Activated CD8-positive, alpha-beta memory T cell treated with anti-CD3 and anti-CD28 coated beads, Interleukin-2, amount 10 ng/mL, durations not matched to agents 7 days and 5 days (primary cell): Measurements from ENCODE around the gene RUVBL1. TPM values are rescaled to one million over a fixed set of nuclear protein-coding genes. Genes with fewer than 3 reads are reported as not detected.
A peak's percentile ranks its signal among the peaks of the same experiment; 100 is the strongest.
"Not testable (repeated sequence)": the region's sequence is repeated elsewhere in the genome, so short reads cannot be mapped to it uniquely, and the experiment has no call there.

Experiments
- ATAC-seq: fragments of 150-1000 bp; cut with Tn5 transposase; one replicate; pipeline ENCODE4 v1.10.0; 2021; ENCODE audit warnings: moderate library complexity
- CTCF ChIA-PET: fragments of 350-600 bp; sonication (Branson Sonifier 250); formaldehyde crosslinking; loops from one replicate; lab custom pipeline; 2021; ENCODE audit warnings: antibody characterized with exemption; lab: Charles Lee
- DNase-seq: peaks from one replicate; pipeline ENCODE4 v3.0.0-alpha.2; 2020
- H3K27ac Mint-ChIP-seq: one replicate; pipeline ENCODE4 v1.8.0; 2021; ENCODE audit warnings: mild to moderate bottlenecking, mixed read lengths
- H3K27me3 Mint-ChIP-seq: one replicate; pipeline ENCODE4 v1.8.0; 2021; ENCODE audit warnings: mixed read lengths
- H3K36me3 Mint-ChIP-seq: one replicate; pipeline ENCODE4 v1.8.0; 2021; ENCODE audit warnings: mild to moderate bottlenecking, mixed read lengths
- H3K4me1 Mint-ChIP-seq: one replicate; pipeline ENCODE4 v1.8.0; 2021; ENCODE audit warnings: mixed read lengths
- H3K4me3 Mint-ChIP-seq: one replicate; pipeline ENCODE4 v1.8.0; 2021; ENCODE audit warnings: mild to moderate bottlenecking, moderate library complexity, mixed read lengths
- H3K9me3 Mint-ChIP-seq: one replicate; pipeline ENCODE4 v1.8.0; 2022; ENCODE audit warnings: low read depth, mixed read lengths
- total RNA-seq, 2 experiments: library from RNA; stranded (reverse); gene quantifications; one replicate each; pipeline ENCODE4 v1.2.3, GENCODE V29; 2021

RUVBL1 gene
- total RNA-seq, result 10 to 100 TPM; 63.8 to 73.5 TPM

DNA sequence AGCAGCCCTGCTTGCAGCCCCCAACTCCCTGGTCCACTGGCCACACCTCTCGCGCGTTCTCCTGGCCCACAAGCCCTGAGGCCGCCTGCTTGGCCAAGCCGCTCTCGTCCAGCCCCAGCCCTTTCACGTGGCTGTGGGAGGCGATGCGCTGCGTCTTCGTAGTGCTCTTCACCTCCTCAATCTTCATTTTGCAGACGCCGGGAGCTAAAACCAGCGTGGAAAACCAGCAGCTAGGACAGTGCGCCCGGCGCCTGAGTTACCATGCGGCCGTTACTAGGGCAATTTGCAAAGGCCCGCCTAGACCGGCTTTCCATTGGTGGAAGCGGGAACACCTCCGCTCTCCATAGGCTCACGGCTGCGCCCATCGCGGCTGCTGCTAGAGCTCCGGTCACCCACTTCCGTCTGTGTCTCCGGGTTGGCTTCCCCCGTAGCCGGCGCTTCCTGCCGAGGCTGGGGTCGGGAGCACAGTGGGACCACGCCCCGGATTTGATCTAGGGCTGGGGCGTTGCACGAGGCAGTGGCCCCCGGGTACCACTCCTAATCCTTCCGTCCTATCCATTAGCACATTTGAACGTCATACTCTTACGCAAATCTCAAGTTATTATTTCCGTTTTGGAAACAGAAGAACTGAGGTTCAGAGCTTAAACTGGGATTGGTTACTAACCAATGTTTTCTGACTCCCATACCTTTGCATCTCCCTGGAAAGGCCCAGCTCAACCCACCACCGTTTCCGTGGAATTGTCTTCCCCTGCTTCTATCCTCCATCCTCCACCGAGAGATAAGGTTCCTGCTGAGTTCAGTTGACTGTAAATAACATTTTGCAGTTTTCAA, at the start of gene RUVBL1:
RUVBL1 (minus strand) TSS at position 275 of the 831 bp plus-strand sequence; CDS start at position 187, 88 bp downstream.
- CTCF ChIA-PET, result interaction anchor here (1.2 to 4.8 kb wide), 10 partner anchors 9 to 198 kb away, joined by 3 to 25 read pairs (median 10); partner anchors contain the start of gene EEFSEC
- Mint-ChIP-seq H3K27me3 (peaks cover under 1% of the 10 kb centered on the region), H3K36me3 (peaks cover 12% of the 10 kb centered on the region), H3K9me3 (no peaks in the 10 kb centered on the region), H3K27ac (peak within 1 kb of the TSS; percentile 94), H3K4me1 (peaks cover 23% of the 10 kb centered on the region), H3K4me3 (peak within 1 kb of the TSS; percentile 98)
- DNase-seq (peak; percentile 99), ATAC-seq (peak; percentile 99)

- Mint-ChIP-seq H3K27me3 (no peaks in the 10 kb centered on the region), H3K9me3 (no peaks in the 10 kb centered on the region), H3K27ac (no peak overlapping the region), H3K36me3 (no peaks in the 10 kb centered on the region), H3K4me3 (no peak overlapping the region), H3K4me1 (peaks cover 5% of the 10 kb centered on the region)
- no peak for DNase-seq
- no peak for ATAC-seq
- CTCF ChIA-PET, result no interaction called here
Observed at GRCh38 chr3:128173200-128173599, 49.6 kb upstream of the RUVBL1 start.

GRCh38 chr3:128170866-128171516, 47.4 kb upstream of the RUVBL1 start:
- Mint-ChIP-seq H3K4me3 (no peak overlapping the region), H3K36me3 (no peaks in the 10 kb centered on the region), H3K27me3 (no peaks in the 10 kb centered on the region), H3K9me3 (no peaks in the 10 kb centered on the region), H3K4me1 (peaks cover 2% of the 10 kb centered on the region), H3K27ac (no peak overlapping the region)
- DNase-seq (peak; percentile 39), ATAC-seq (no peak)
- CTCF ChIA-PET, result interaction anchor here (1.4 kb wide), 1 partner anchor 326 kb away, joined by 4 read pairs; no protein-coding TSS in a partner anchor

DNA sequence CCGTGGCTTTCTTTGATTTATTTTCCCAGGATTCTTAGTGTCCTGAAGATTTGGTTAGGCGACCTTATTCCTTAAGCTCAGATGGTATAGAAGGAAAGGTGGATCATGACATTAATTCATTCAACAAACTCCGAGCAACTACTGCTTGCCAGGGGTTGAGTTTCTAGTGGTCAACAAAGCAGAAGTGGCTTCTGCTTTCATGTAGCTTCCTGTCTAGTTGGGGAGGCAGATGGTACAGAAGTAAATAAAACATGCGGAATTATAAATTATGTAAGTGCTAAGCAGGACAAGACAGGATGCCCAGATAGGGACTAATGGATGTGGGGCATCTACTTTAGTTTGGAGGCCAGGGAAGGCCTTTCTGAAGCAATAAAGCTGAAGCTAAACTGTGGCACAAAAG, 45.2 kb upstream of the RUVBL1 start:
- DNase-seq, result no peak
- no peaks in the 10 kb centered on the region for H3K9me3 Mint-ChIP-seq
- CTCF ChIA-PET, result no interaction called here
- no peaks in the 10 kb centered on the region for H3K4me1 Mint-ChIP-seq
- H3K27ac Mint-ChIP-seq, result no peak overlapping the region
- ATAC-seq, result no peak
- no peaks in the 10 kb centered on the region for H3K27me3 Mint-ChIP-seq
- H3K36me3 Mint-ChIP-seq, result no peaks in the 10 kb centered on the region
- no peak overlapping the region for H3K4me3 Mint-ChIP-seq

- peak; percentile 12 for DNase-seq
- CTCF ChIA-PET, result no interaction called here
- Mint-ChIP-seq H3K36me3 (no peaks in the 10 kb centered on the region), H3K9me3 (no peaks in the 10 kb centered on the region), H3K27ac (no peak overlapping the region), H3K4me1 (peaks cover 2% of the 10 kb centered on the region), H3K27me3 (no peaks in the 10 kb centered on the region), H3K4me3 (no peak overlapping the region)
- ATAC-seq, result no peak
Observed at GRCh38 chr3:128167973-128168674, 44.5 kb upstream of the RUVBL1 start.

- CTCF ChIA-PET, result no interaction called here
- peaks cover 5% of the 10 kb centered on the region for H3K4me1 Mint-ChIP-seq
- no peaks in the 10 kb centered on the region for H3K36me3 Mint-ChIP-seq
- ATAC-seq, result no peak
- H3K27ac Mint-ChIP-seq, result no peak overlapping the region
- H3K27me3 Mint-ChIP-seq, result no peaks in the 10 kb centered on the region
- DNase-seq, result peak; percentile 26
- H3K4me3 Mint-ChIP-seq, result no peak overlapping the region
- H3K9me3 Mint-ChIP-seq, result no peaks in the 10 kb centered on the region
Observed at GRCh38 chr3:128167646-128167972, 44.0 kb upstream of the RUVBL1 start.

DNA sequence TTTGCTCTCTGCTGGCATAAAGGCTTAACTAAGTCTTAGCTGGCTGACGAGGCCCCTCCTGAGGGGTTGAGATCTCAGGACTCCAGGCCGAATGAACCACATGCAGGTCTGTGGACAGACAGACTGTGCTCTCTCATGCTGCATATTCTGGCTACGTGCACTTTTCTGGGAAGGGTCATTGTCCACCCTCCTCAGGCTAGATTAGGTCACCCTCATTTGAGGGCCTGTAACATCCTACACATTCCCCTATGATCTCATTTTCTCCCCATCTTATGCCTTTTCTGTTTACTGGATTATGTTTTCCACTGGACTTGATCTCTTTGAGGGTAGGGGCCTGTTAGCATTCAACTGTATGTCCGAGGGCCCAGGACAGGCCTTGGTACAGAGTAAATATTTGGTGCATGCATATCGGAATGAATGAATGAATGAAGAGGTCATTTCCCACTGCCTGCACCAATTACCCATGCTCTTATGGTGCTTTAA, 43.4 kb upstream of the RUVBL1 start:
- DNase-seq, result no peak
- no peak overlapping the region for H3K4me3 Mint-ChIP-seq
- H3K27ac Mint-ChIP-seq, result no peak overlapping the region
- H3K9me3 Mint-ChIP-seq, result no peaks in the 10 kb centered on the region
- no peaks in the 10 kb centered on the region for H3K27me3 Mint-ChIP-seq
- H3K4me1 Mint-ChIP-seq, result peaks cover 5% of the 10 kb centered on the region
- CTCF ChIA-PET, result no interaction called here
- no peak for ATAC-seq
- no peaks in the 10 kb centered on the region for H3K36me3 Mint-ChIP-seq

- peaks cover 2% of the 10 kb centered on the region for H3K36me3 Mint-ChIP-seq
- no peaks in the 10 kb centered on the region for H3K9me3 Mint-ChIP-seq
- peaks cover 5% of the 10 kb centered on the region for H3K4me1 Mint-ChIP-seq
- DNase-seq (peak; percentile 16), ATAC-seq (no peak)
- CTCF ChIA-PET, result interaction anchor here (1.4 kb wide), 1 partner anchor 10 kb away, joined by 5 read pairs; the partner anchor contains the start of gene EEFSEC
- no peak overlapping the region for H3K27ac Mint-ChIP-seq
- H3K27me3 Mint-ChIP-seq, result no peaks in the 10 kb centered on the region
- no peak overlapping the region for H3K4me3 Mint-ChIP-seq
Observed at GRCh38 chr3:128163432-128163831, 39.8 kb upstream of the RUVBL1 start.

DNA sequence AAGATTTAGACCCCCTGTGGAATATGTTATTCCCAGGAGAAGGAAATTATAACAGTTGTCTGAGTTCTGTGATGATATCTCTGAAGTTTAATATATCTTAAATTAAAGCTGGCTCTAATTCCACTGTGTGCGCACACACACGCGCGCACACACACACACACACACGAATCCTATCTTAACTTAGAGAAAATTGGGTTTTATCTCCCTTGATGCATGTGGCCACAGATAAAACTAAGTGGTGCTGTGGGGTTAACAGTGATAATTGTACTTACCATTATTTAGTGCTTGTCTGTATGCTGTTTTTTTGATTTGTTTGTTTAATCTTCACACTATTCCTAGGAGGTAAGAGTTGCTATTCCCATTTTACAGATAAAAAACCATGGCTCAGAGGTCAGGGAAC, 37.0 kb upstream of the RUVBL1 start:
- H3K27ac Mint-ChIP-seq, result no peak overlapping the region
- H3K4me1 Mint-ChIP-seq, result peaks cover 10% of the 10 kb centered on the region
- no peaks in the 10 kb centered on the region for H3K9me3 Mint-ChIP-seq
- no peak overlapping the region for H3K4me3 Mint-ChIP-seq
- peaks cover 26% of the 10 kb centered on the region for H3K36me3 Mint-ChIP-seq
- H3K27me3 Mint-ChIP-seq, result no peaks in the 10 kb centered on the region
- CTCF ChIA-PET, result no interaction called here
- ATAC-seq (no peak), DNase-seq (no peak)

DNA sequence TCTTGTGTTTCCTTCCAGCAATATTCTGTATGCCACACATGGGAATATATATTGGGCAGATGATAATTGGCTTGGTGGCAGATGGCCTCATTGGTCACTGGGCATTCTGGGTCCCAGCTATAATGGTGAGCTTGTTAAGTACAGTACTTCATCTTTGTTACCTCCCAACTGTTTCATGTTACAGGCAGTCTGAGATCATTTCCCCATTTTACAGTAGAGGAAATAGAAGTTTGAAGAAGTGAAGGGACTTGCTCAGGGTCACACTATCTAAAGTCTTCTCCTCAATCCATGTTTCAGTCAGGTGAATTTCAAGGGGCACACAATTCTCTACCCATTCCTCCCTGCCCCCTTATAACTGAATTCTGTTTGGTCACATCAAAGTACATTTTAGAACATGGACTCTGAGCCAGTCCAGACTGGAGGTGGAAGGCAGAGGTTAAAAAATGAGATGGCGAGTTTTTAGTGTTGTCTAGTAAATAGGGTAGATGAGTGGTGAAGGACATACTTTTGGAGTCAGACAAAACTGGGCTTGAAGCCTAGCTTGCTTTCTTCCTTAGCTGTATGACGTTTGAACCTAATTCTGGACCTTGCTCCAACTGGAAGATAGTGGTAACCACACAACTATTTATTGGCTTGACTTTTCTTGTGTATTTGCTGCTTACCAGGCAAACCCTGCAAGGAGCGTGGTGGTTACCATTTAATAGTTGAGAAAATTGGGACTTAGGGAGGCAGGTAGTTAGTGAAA, 32.2 kb upstream of the RUVBL1 start:
- ATAC-seq, result no peak
- H3K36me3 Mint-ChIP-seq, result peaks cover 28% of the 10 kb centered on the region
- no peaks in the 10 kb centered on the region for H3K27me3 Mint-ChIP-seq
- H3K9me3 Mint-ChIP-seq, result peaks cover 2% of the 10 kb centered on the region
- no peak overlapping the region for H3K4me3 Mint-ChIP-seq
- no peak for DNase-seq
- peaks cover 25% of the 10 kb centered on the region for H3K4me1 Mint-ChIP-seq
- CTCF ChIA-PET, result interaction anchor here (2.2 kb wide), 1 partner anchor 22 kb away, joined by 5 read pairs; no protein-coding TSS in a partner anchor
- H3K27ac Mint-ChIP-seq, result no peak overlapping the region

DNA sequence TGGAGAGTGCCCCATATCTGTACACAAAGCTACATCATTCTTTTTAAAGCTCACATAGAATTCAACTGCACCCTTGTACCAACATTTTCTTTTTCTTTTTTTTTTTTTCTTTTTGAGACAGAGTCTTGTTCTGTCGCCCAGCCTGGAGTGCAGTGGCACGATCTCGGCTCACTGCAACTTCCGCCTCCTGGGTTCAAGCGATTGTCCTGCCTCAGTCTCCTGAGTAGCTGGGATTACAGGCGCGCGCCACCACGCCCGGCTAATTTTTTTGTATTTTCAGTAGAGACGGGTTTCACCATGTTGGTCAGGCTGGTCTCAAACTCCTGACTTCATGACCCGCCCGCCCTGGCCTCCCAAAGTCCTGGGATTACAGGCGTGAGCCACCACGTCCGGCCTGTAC, 30.7 kb upstream of the RUVBL1 start:
- H3K9me3 Mint-ChIP-seq, ATAC-seq, H3K27me3 Mint-ChIP-seq, DNase-seq: not testable (repeated sequence)
- peak overlapping the region; percentile 92 for H3K27ac Mint-ChIP-seq
- CTCF ChIA-PET, result interaction anchor here (0.7 to 2.3 kb wide), 8 partner anchors 9 to 168 kb away, joined by 3 to 17 read pairs (median 3); partner anchors contain the start of gene RUVBL1
- H3K4me1 Mint-ChIP-seq, result peaks cover 25% of the 10 kb centered on the region
- H3K4me3 Mint-ChIP-seq, result peak overlapping the region; percentile 84
- peaks cover 28% of the 10 kb centered on the region for H3K36me3 Mint-ChIP-seq

DNA sequence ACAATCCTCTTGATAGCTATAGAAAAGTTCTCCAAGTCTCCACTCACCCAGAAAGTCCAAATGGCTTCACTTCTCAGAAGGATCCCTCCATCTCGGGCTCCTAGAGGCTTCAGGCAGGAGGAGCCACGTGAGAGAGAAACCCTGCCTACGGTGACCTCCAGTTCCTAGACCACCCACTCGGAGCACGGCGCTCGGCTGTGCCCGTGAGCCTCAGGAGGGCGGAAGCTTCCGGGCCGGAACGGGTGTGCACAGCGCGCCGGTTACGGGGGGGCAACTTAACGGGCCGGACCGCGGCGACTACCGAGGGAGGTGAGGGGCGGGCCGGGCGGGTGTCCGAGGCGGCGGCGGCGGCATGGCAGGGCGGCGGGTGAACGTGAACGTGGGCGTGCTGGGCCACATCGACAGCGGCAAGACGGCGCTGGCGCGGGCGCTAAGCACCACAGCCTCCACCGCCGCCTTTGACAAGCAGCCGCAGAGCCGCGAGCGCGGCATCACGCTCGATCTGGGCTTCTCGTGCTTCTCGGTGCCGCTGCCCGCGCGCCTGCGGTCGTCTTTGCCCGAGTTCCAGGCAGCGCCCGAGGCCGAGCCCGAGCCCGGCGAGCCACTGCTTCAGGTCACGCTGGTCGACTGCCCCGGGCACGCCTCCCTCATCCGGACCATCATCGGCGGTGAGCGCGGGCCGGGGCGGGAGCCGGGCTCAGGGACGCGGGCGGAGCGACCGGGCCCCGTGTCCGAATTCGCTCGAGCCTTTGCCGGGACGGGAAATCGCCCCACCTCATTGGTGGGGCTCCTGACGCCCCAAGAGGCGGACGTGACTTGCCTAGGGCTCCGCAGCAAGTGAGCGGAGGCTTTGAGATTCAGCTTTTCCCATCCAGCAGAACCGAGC, 29.8 kb upstream of the RUVBL1 start, which contains the start of gene EEFSEC:
EEFSEC (plus strand) TSS at position 326 of the 886 bp plus-strand sequence; CDS start at position 353, 27 bp downstream.
- DNase-seq, result peak; percentile 88
- ATAC-seq, result peak; percentile 97
- H3K9me3 Mint-ChIP-seq, result peaks cover 2% of the 10 kb centered on the region
- H3K4me3 Mint-ChIP-seq, result peak within 1 kb of the TSS; percentile 84
- peak within 1 kb of the TSS; percentile 92 for H3K27ac Mint-ChIP-seq
- H3K4me1 Mint-ChIP-seq, result peaks cover 25% of the 10 kb centered on the region
- peaks cover 26% of the 10 kb centered on the region for H3K36me3 Mint-ChIP-seq
- no peaks in the 10 kb centered on the region for H3K27me3 Mint-ChIP-seq
- CTCF ChIA-PET, result interaction anchor here (0.7 to 2.3 kb wide), 9 partner anchors 9 to 578 kb away, joined by 3 to 17 read pairs (median 3); partner anchors contain the start of gene RUVBL1
